IMR-90 (cell line): ENCODE data around the gene CWC22. TPM values are rescaled to one million over a fixed set of nuclear protein-coding genes. Genes with fewer than 3 reads are reported as not detected.

Source experiments
- ATAC-seq: fragments of 200-7000 bp; cut with Tn5 transposase; 2 replicates; pipeline ENCODE4 v1.9.1; 2020; ENCODE audit warnings: low read depth, mild to moderate bottlenecking, moderate library complexity
- BruUV-seq: library from RNA; stranded (reverse); fragments of 400-500 nt; replicated peaks from 2 replicates; lab custom pipeline; 2021; lab: Mats Ljungman, UMichigan
- CTCF ChIA-PET: fragments of 300-600 bp; formaldehyde crosslinking; extraction: SDS; loops from one replicate; lab custom pipeline; 2021; ENCODE audit warnings: antibody characterized with exemption; lab: Yijun Ruan, JAX
- POLR2A ChIA-PET: fragments of 300-600 bp; sonication (Branson Sonifier 250); formaldehyde crosslinking; loops from one replicate; lab custom pipeline; 2022; ENCODE audit warnings: antibody characterized with exemption; ENCODE audit not compliant: unreplicated experiment; lab: Charles Lee
- DNase-seq: peaks from one replicate; pipeline ENCODE4 v3.0.0; 2013
- H2AFZ ChIP-seq: replicated peaks from 2 replicates; pipeline ENCODE3; 2013; ENCODE audit warnings: low read length, mild to moderate bottlenecking; ENCODE audit not compliant: poor library complexity
- H2AK5ac ChIP-seq: 2 replicates; pipeline ENCODE4 v1.6.1; 2013; ENCODE audit warnings: low read depth, low read length, inconsistent platforms
- H2AK9ac ChIP-seq: replicated peaks from 2 replicates; pipeline ENCODE3; 2013; ENCODE audit warnings: mild to moderate bottlenecking, low read depth, low read length, moderate library complexity; ENCODE audit not compliant: poor library complexity
- H2BK120ac ChIP-seq: 2 replicates; pipeline ENCODE4 v1.6.1; 2013; ENCODE audit warnings: low read depth, low read length, inconsistent platforms
- H2BK15ac ChIP-seq: 3 replicates; pipeline ENCODE4 v1.6.1; 2013; ENCODE audit warnings: low read depth, low read length, inconsistent platforms
- H2BK20ac ChIP-seq: 2 replicates; pipeline ENCODE4 v1.6.1; 2013; ENCODE audit warnings: low read depth, mild to moderate bottlenecking, inconsistent platforms, low read length, moderate library complexity
- H2BK5ac ChIP-seq: 2 replicates; pipeline ENCODE4 v1.6.1; 2013; ENCODE audit warnings: mild to moderate bottlenecking, low read depth, low read length, inconsistent platforms; ENCODE audit not compliant: poor library complexity, severe bottlenecking
- H3K14ac ChIP-seq: replicated peaks from 2 replicates; pipeline ENCODE4 v1.6.1; 2013; ENCODE audit warnings: low read depth, low read length, inconsistent platforms
- H3K18ac ChIP-seq: 2 replicates; pipeline ENCODE4 v1.6.1; 2013; ENCODE audit warnings: low read depth, low read length, control low read depth
- H3K23ac ChIP-seq: 2 replicates; pipeline ENCODE4 v1.6.1; 2013; ENCODE audit warnings: low read depth, low read length, inconsistent platforms
- H3K27ac ChIP-seq: 2 replicates; pipeline ENCODE4 v1.5.1; 2013; ENCODE audit warnings: mild to moderate bottlenecking, control low read depth, low read length; ENCODE audit not compliant: insufficient read depth
- H3K27me3 ChIP-seq: 2 replicates; pipeline ENCODE4 v1.6.1; 2013; ENCODE audit warnings: low read length; ENCODE audit not compliant: control insufficient read depth, insufficient read depth
- H3K36me3 ChIP-seq: 2 replicates; pipeline ENCODE4 v1.6.1; 2013; ENCODE audit warnings: low read length, mixed read lengths; ENCODE audit not compliant: control insufficient read depth, insufficient read depth
- H3K4ac ChIP-seq: 2 replicates; pipeline ENCODE4 v1.6.1; 2013; ENCODE audit warnings: low read depth, low read length, inconsistent platforms
- H3K4me1 ChIP-seq: 2 replicates; pipeline ENCODE4 v1.6.1; 2013; ENCODE audit warnings: low read length, mixed read lengths; ENCODE audit not compliant: control insufficient read depth, insufficient read depth
- H3K4me2 ChIP-seq: 2 replicates; pipeline ENCODE4 v1.6.1; 2013; ENCODE audit warnings: low read depth, mild to moderate bottlenecking, control low read depth, low read length, moderate library complexity
- H3K4me3 ChIP-seq: 2 replicates; pipeline ENCODE4 v1.5.1; 2013; ENCODE audit warnings: low read depth, mild to moderate bottlenecking, control low read depth, low read length, moderate library complexity; ENCODE audit not compliant: insufficient read depth
- H3K56ac ChIP-seq: 2 replicates; pipeline ENCODE4 v1.6.1; 2013; ENCODE audit warnings: low read length, inconsistent platforms; ENCODE audit not compliant: insufficient read depth; ENCODE audit errors: extremely low read depth
- H3K79me1 ChIP-seq, 2 experiments: 2 replicates each; pipeline ENCODE4 v1.6.1; 2013; ENCODE audit warnings: low read length in 2 of 2, inconsistent platforms in 1 of 2, low read depth in 1 of 2
- H3K9ac ChIP-seq: 2 replicates; pipeline ENCODE4 v1.6.1; 2013; ENCODE audit warnings: low read depth, low read length, control low read depth
- H3K9me1 ChIP-seq: 2 replicates; pipeline ENCODE4 v1.6.1; 2013; ENCODE audit warnings: low read length, inconsistent platforms; ENCODE audit not compliant: insufficient read depth
- H3K9me3 ChIP-seq: 2 replicates; pipeline ENCODE4 v1.6.1; 2013; ENCODE audit warnings: low read length; ENCODE audit not compliant: control insufficient read depth, insufficient read depth
- H4K20me1 ChIP-seq: 2 replicates; pipeline ENCODE4 v1.6.1; 2013; ENCODE audit warnings: low read length, inconsistent platforms; ENCODE audit not compliant: insufficient read depth
- H4K5ac ChIP-seq: 2 replicates; pipeline ENCODE4 v1.6.1; 2013; ENCODE audit warnings: mild to moderate bottlenecking, low read depth, low read length, control low read depth
- H4K8ac ChIP-seq, 2 experiments: 2 replicates each; pipeline ENCODE4 v1.6.1; 2013; ENCODE audit warnings: low read depth in 2 of 2, low read length in 2 of 2, control low read depth in 1 of 2, inconsistent platforms in 1 of 2
- H4K91ac ChIP-seq: 2 replicates; pipeline ENCODE4 v1.6.1; 2013; ENCODE audit warnings: low read depth, low read length, inconsistent platforms; ENCODE audit not compliant: insufficient read depth
- BHLHE40 ChIP-seq: fragments of 150-350 bp; IDR thresholded peaks from 2 replicates; pipeline ENCODE4 v1.6.1; 2016; ENCODE audit warnings: mild to moderate bottlenecking, low read depth, low read length
- CHD1 ChIP-seq: IDR thresholded peaks from 2 replicates; pipeline ENCODE4 v1.6.1; 2012; ENCODE audit warnings: low read depth, low read length, improper control_type of control experiment
- FOS ChIP-seq: fragments of 150-350 bp; IDR thresholded peaks from 2 replicates; pipeline ENCODE4 v1.6.1; 2016; ENCODE audit warnings: low read depth, low read length
- MAFK ChIP-seq: IDR thresholded peaks from 2 replicates; pipeline ENCODE4 v1.6.1; 2012; ENCODE audit warnings: low read depth, low read length, improper control_type of control experiment
- MAZ ChIP-seq: IDR thresholded peaks from 2 replicates; pipeline ENCODE4 v1.6.1; 2012; ENCODE audit warnings: low read depth, mild to moderate bottlenecking, low read length, improper control_type of control experiment, moderate library complexity, borderline replicate concordance
- POLR2A ChIP-seq: IDR thresholded peaks from 2 replicates; pipeline ENCODE4 v1.6.1; 2012; ENCODE audit warnings: mild to moderate bottlenecking, low read depth, low read length
- RAD21 ChIP-seq: IDR thresholded peaks from 2 replicates; pipeline ENCODE4 v1.6.1; 2012; ENCODE audit warnings: low read length, improper control_type of control experiment
- RCOR1 ChIP-seq: IDR thresholded peaks from 2 replicates; pipeline ENCODE4 v1.6.1; 2012; ENCODE audit warnings: mild to moderate bottlenecking, low read length, improper control_type of control experiment; ENCODE audit not compliant: insufficient replicate concordance
- RFX5 ChIP-seq: IDR thresholded peaks from 2 replicates; pipeline ENCODE4 v1.8.0; 2012; ENCODE audit warnings: low read depth, mild to moderate bottlenecking, low read length, moderate library complexity
- SMC3 ChIP-seq: fragments of 150-350 bp; IDR thresholded peaks from 2 replicates; pipeline ENCODE4 v1.6.1; 2016; ENCODE audit warnings: low read depth, mild to moderate bottlenecking, antibody characterized with exemption, low read length, moderate library complexity
- WGBS, 2 experiments: methylation state at CpG; one replicate each; pipeline versions ENCODE4 v1.1.5 to v1.1.7; 2013; ENCODE audit warnings: missing lambda C conversion rate in 2 of 2; ENCODE audit not compliant: insufficient read length in 1 of 2; ENCODE audit errors: extremely low coverage in 2 of 2; 5-methylcytosine and 5-hydroxymethylcytosine counted together
- dilution Hi-C: fragments of 300-500 bp; cut with HindIII; formaldehyde crosslinking; loops from one replicate; pipeline ENCODE4 v1.14.3; 2018; ENCODE audit warnings: low sequenced_read_pairs; ENCODE audit not compliant: unreplicated experiment
- in situ Hi-C: fragments of 300-500 bp; cut with MboI; formaldehyde crosslinking; loops from 3 replicates; pipeline ENCODE4 v1.14.3; 2019; ENCODE audit warnings: low sequenced_read_pairs, inconsistent platforms, mixed read lengths
- intact Hi-C: fragments of 100-400 bp; cut with micrococcal nuclease; formaldehyde crosslinking; loops from 2 replicates; pipeline ENCODE4 v1.10.0; 2022
- polyA plus RNA-seq, 3 experiments: library from polyadenylated mRNA; depleted of rRNA; stranded (reverse); fragments of >200 nt; gene quantifications; 2 replicates each; pipeline ENCODE4 v1.2.3, GENCODE V29; 2012; ENCODE audit warnings: low replicate concordance in 1 of 3
- total RNA-seq: library from RNA; depleted of rRNA; stranded (reverse); fragments of >200 nt; gene quantifications from 2 replicates; pipeline ENCODE4 v1.2.3, GENCODE V29; 2012
- TF ChIP-seq, protein P1 (sequence below): fragments of 150-350 bp; IDR thresholded peaks from 2 replicates; pipeline ENCODE4 v1.6.1; 2016; ENCODE audit warnings: low read depth, mild to moderate bottlenecking, low read length, moderate library complexity, borderline replicate concordance
- TF ChIP-seq, protein P2 (sequence below): conservative IDR thresholded peaks from 2 replicates; pipeline ENCODE4 v1.5.1; 2012; ENCODE audit warnings: mild to moderate bottlenecking, low read depth, low read length, improper control_type of control experiment

The CWC22 gene
- total and polyA plus RNA-seq, 2 of the 4 experiments (the other 2 are of a cell fraction) = 4.5 to 17.9 TPM

DNA sequence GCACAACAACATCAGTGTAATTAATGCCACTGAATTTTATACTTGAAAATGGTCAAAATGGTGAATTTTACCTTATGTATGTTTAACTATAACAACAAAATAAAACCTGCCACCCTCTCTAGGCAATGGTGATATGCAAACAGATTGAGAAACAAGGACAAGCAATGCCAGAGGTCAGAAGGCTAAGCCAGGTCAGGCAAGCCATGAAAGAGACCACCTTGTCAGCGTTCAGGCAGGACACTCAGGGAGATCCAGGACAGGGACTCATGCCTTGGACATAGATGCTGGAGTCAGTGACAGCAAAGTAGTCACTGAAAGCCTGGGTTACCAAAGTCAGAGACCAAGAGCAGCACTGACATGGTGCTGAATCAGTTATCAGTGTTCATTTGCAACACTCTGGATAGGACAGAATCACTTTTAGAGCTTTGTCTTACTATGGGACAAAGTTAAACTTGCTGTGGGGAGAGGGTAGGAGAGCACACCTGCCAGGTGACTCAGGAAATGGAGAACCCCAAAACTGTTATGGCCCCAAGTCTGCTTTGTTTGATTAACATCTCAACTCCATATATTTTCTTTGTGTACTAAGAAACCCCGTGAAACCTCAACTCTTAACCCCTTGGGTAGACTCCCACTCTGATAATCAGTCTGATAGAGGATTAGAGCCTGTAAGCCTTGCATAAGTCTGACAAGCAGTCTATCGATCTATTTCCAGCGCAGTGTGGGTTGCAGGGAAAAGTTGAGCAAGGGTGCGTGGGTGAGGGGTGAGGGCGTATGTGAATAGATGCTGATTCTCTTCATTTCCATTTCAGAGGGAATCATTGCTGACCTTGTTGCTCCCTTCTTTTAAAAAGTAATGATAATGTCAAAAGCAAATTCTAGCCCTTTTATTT, 97.0 kb downstream of the CWC22 start:
- BruUV-seq = no TSS peak
- H4K8ac ChIP-seq = no peak overlapping the region
- WGBS, 2 experiments = 11% methylated on average over 1 of the region's 6 CpGs; no CpG with 5 or more reads in 1 of the 2 experiments
- no peak overlapping the region for H3K27ac ChIP-seq
- dilution Hi-C loops (no loop called here), intact Hi-C loops (no loop called here), in situ Hi-C loops (no loop called here)
- H3K4me1 ChIP-seq = no peaks in the 10 kb centered on the region
- no peaks in the 10 kb centered on the region for H3K9me3 ChIP-seq
- no peak overlapping the region for H3K4me2 ChIP-seq
- no peak overlapping the region for H3K23ac ChIP-seq
- H3K9ac ChIP-seq = no peak overlapping the region
- H2BK120ac ChIP-seq = no peak overlapping the region
- no peak overlapping the region for H3K4ac ChIP-seq
- H3K18ac ChIP-seq = no peak overlapping the region
- no peak overlapping the region for H2BK20ac ChIP-seq
- H4K20me1 ChIP-seq = no peaks in the 10 kb centered on the region
- no peak overlapping the region for H2AK5ac ChIP-seq
- no peak overlapping the region for H2AK9ac ChIP-seq
- no peak overlapping the region for H2BK15ac ChIP-seq
- no peak for DNase-seq
- no peak for TF ChIP-seq RAD21
- TF ChIP-seq BHLHE40 = no peak
- no peak for TF ChIP-seq RCOR1
- no peak for TF ChIP-seq CHD1
- TF ChIP-seq SMC3 = no peak
- no peak for TF ChIP-seq RFX5
- TF ChIP-seq, protein P1, sequence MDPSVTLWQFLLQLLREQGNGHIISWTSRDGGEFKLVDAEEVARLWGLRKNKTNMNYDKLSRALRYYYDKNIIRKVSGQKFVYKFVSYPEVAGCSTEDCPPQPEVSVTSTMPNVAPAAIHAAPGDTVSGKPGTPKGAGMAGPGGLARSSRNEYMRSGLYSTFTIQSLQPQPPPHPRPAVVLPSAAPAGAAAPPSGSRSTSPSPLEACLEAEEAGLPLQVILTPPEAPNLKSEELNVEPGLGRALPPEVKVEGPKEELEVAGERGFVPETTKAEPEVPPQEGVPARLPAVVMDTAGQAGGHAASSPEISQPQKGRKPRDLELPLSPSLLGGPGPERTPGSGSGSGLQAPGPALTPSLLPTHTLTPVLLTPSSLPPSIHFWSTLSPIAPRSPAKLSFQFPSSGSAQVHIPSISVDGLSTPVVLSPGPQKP = no peak
- TF ChIP-seq MAFK = no peak
- no peak for TF ChIP-seq MAZ
- no peak for TF ChIP-seq FOS
- TF ChIP-seq, protein P2, sequence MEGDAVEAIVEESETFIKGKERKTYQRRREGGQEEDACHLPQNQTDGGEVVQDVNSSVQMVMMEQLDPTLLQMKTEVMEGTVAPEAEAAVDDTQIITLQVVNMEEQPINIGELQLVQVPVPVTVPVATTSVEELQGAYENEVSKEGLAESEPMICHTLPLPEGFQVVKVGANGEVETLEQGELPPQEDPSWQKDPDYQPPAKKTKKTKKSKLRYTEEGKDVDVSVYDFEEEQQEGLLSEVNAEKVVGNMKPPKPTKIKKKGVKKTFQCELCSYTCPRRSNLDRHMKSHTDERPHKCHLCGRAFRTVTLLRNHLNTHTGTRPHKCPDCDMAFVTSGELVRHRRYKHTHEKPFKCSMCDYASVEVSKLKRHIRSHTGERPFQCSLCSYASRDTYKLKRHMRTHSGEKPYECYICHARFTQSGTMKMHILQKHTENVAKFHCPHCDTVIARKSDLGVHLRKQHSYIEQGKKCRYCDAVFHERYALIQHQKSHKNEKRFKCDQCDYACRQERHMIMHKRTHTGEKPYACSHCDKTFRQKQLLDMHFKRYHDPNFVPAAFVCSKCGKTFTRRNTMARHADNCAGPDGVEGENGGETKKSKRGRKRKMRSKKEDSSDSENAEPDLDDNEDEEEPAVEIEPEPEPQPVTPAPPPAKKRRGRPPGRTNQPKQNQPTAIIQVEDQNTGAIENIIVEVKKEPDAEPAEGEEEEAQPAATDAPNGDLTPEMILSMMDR = no peak
- no peak for TF ChIP-seq POLR2A
- no peak overlapping the region for H2BK5ac ChIP-seq
- H4K5ac ChIP-seq = no peak overlapping the region
- no peak overlapping the region for H3K4me3 ChIP-seq
- no peak overlapping the region for H3K56ac ChIP-seq
- ChIA-PET POLR2A (no interaction called here), CTCF (no interaction called here)
- ATAC-seq = no peak
- H3K27me3 ChIP-seq = peaks cover 4% of the 10 kb centered on the region
- no peaks in the 10 kb centered on the region for H3K36me3 ChIP-seq
- H4K91ac ChIP-seq = no peak overlapping the region
- H3K14ac ChIP-seq = no peak overlapping the region
- H3K79me1 ChIP-seq = no peaks in the 10 kb centered on the region
- no peak overlapping the region for H2AFZ ChIP-seq
- H3K9me1 ChIP-seq = no peaks in the 10 kb centered on the region
